GM23248 (cell line): ENCODE measurements around the gene SKAP2.

ENCODE experiments used
- EZH2 ChIP-seq: fragments of 200-600 bp; sonication (generic); IDR thresholded peaks from 2 replicates; pipeline ENCODE4 v1.6.1; 2018; ENCODE audit warnings: antibody characterized with exemption, mild to moderate bottlenecking; ENCODE audit not compliant: insufficient read depth, poor library complexity, severe bottlenecking
- EZH2phosphoT487 ChIP-seq: fragments of 200-600 bp; sonication (generic); IDR thresholded peaks from 2 replicates; pipeline ENCODE4 v1.6.1; 2018; ENCODE audit warnings: antibody characterized with exemption, moderate library complexity, mild to moderate bottlenecking, low read depth; ENCODE audit not compliant: insufficient read depth

DNA sequence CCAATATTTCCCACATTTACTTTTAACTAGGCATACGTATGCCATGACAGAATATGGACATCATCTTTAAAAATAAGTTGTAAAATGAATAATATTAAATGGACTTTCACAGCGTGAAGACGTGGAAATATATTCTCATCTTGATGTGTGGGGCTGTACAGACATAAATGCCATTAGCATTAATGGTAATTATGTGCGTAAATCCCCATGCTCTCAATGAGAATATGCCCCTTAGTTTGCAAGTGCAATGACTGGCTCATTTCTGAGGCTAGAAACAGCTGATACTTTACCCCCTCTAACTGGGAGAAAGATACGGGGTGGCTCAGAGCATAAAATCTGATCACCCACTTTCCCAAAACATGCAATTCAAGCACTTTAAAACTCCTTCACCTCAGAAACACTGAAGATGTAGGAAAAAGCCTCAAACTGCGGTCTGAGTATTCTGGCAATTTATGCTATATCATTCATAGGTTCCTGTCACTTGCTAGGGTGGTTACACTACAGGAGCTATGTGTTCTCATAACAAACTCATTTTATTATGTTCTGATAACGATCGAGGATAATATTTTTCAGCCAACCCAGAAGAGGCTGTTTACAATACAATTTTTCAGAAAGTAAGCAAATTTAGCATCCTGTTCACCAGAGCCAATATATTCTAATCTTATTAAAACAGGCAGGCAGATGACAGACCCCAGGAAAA lies 211.8 kb downstream of the SKAP2 start:
- TF ChIP-seq EZH2phosphoT487 (no peak), EZH2 (no peak)
